Endothelial cell of hepatic sinusoid (primary cell): ENCODE results near the gene RSPH6A.

ENCODE experiments used
- in situ Hi-C: cut with HindIII; loops from 2 replicates; pipeline ENCODE4 v1.10.0; 2017; ENCODE audit warnings: low sequenced_read_pairs

The RSPH6A gene

GRCh38 chr19:45814851-45815480 lies at the start of gene RSPH6A:
Gene RSPH6A, minus strand, starts transcription at chr19:45815308. Its CDS starts 132 bp downstream, at chr19:45815176.
- in situ Hi-C loops = no loop called here

- in situ Hi-C loops = loop anchor here (5.0 kb wide), 1 partner anchor 63 kb away; no protein-coding TSS in a partner anchor
Measured at GRCh38 chr19:45864629-45865082, 49.5 kb upstream of the RSPH6A start.

DNA sequence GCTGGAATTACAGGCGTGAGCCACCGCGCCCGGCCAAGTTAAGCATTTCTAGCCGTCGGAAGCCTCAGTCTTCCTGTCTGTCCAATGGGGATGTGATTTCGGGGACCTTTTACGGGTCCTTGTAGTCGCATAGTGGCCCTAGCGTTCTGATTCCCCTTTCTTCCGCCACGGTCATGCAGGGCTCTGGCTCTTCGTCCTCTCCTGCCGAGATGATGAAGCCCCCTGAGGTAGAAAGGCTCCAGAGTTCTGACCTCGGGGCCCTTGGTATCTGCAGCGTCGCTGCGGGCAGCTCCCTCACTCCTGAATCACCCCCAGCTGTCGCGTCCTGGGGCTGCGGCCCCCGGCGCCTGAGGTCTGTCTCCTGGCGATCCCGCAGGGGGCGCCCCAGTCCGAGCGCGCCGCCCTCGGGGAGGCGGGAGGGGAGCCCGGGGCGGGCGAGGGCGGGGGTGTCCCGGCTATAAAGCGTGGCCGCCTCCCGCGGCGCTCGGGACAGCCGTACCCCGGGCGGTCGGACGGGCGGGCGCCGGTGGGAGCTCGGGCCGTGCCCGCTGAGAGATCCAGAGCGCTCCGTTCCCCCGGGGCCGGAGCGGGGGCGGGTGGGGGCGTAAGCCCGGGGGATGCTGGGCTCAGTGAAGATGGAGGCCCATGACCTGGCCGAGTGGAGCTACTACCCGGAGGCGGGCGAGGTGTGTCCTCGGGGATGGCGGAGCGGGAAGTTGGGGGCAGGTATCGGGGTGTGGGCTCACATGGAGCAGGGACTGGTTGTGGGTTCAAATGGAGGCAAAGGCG lies 48.9 kb upstream of the RSPH6A start, which contains the start of gene FOXA3:
FOXA3 (plus strand) TSS at position 487 of the 789 bp plus-strand sequence; CDS start at position 618, 131 bp downstream.
- in situ Hi-C loops = no loop called here

- in situ Hi-C loops = no loop called here
Measured at GRCh38 chr19:45863335-45863839, 48.3 kb upstream of the RSPH6A start.

DNA sequence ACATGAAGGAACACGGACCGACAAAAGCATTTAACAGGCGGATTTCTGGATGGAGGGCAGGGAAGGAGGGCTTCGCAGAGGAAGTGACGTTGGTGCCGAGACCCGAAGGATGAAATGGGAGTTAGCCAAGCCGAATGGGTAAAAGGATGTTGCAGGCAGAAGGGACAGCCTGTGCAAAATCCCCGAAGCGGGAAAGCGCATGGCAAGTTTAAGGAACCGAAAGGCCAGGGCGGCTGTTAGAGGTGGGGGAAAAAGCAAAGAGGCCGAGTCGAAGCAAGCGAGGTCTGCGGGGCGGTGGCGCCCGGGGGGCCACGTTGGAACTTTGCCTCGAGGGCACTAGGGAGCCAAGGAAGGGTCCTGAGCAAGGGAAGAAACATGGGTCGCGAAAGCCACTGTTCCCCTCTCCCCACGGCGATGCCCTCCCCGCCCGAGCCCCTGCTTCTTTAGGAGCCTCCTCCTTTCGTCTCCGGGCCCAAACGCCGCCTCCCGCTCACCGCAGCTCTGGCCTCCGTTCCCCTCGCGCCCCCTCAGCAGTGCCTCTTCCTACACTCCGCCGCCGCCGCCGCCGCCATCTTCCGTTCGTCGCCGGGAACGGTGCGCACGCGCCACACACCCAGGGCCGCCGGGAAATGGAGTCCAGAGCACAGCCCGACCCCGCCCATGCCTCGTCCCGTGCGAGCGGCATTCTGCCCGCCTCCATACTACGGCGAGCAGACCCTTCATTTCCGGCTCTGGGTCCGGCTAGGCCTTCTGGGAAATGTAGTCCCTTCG lies 47.6 kb upstream of the RSPH6A start, which contains the start of gene SYMPK:
SYMPK (minus strand) TSS at position 584 of the 771 bp plus-strand sequence. CDS start 8,652 bp downstream, outside the sequence.
- in situ Hi-C loops = no loop called here

GRCh38 chr19:45862271-45862563 lies 47.1 kb upstream of the RSPH6A start:
- in situ Hi-C loops = no loop called here

GRCh38 chr19:45860359-45861259 lies 45.5 kb upstream of the RSPH6A start:
- in situ Hi-C loops = no loop called here

DNA sequence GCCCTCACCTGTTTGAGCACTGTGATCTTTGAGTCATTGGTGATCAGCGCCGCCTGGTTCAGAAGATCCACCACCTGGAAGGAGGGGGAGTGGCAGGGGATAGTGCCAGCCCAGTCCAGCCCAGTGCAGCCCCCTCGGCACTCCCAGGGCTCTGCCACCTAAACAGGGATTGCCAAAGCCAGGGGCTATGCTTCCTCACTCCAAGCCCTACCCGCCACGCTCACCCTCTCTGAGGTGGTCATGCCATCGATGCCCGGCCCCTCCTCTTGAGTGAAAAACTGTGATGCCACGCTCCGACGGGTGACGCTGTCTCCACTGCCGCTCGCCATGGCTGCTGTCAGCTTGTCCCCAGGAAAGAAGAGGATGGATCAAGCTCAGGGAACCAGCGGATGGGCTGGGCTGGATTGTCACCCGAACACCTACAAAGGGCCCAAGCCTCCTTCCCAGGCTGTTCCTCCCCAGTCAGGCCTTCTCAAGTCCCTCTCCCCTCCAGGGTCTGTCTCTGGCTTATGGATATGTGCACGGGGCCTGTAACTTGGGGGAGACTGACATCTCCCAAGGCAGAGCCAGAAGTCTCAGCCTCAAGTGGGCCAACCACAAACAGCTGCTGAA lies 39.2 kb upstream of the RSPH6A start:
- in situ Hi-C loops = no loop called here

DNA sequence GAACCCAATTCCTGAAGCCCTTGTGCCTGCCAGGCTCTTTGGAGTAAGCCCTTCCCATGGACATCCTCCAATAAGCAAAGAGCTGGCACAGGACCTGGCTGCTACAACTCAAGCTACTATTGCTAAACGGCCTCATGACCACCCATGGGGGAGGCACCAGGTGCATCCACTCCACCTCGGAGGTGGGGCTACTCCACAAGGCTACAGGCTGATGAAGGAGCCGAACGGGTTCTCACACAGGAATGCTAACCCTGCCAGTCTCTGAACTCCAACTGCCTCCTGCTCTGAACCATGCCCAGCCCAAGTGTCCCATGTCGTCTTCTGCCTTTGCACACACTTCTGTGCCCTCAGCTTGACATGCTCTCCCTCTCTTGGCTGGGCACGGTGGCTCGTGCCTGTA lies 37.9 kb upstream of the RSPH6A start:
- in situ Hi-C loops = no loop called here

DNA sequence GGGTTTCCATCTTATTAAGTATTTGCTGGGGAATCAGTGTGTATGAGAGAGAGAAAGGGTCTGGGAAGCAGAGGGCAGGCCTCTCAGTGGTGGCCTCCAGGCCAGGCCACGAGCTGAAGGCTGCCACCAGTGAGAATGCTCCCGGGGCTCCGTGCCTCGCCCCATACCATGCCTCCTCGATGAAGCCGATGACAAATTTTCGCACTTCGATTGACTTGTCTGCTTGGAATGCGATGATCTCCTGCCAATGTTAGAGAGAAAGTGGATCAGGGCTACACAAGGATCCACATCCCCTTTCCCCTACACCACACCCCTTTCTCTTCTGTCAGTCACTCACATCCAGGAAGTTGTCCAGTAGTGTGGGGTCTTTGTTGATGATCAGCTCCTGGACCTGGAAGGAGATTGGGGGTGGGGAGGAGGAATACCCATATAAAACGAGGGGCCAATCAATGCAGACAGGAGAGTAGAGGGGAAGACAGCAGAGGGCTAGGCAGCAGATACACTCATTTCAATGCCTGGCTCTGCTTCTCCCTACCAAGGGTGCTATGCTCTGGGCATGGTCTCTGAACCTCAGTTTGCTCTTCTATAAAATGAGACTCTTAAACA lies 37.1 kb upstream of the RSPH6A start:
- in situ Hi-C loops = no loop called here

GRCh38 chr19:45848922-45849321 lies 33.8 kb upstream of the RSPH6A start:
- in situ Hi-C loops = no loop called here

GRCh38 chr19:45847663-45848062 lies 32.6 kb upstream of the RSPH6A start:
- in situ Hi-C loops = no loop called here

- in situ Hi-C loops = no loop called here
Measured at GRCh38 chr19:45842198-45842597, 27.1 kb upstream of the RSPH6A start.

DNA sequence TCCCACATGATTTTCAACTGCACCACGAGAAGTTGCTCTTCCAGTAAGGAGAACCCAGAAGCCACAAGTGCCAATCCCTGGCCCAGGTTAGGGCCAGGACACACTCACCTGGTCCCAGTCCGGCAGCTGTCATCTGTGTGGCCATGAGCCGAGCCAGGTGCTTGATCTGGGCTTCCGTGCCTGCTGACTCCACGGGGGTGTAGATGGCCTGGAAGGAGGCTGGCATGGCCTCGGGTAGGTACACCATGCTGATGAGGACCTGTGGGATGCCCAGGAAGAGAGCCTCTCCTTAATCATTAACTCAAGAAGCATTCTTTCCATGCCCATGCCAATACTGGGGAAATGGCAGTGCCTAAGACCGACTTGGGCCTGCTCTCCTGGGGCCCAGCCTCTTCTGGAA lies 19.9 kb upstream of the RSPH6A start:
- in situ Hi-C loops = no loop called here

- in situ Hi-C loops = no loop called here
Measured at GRCh38 chr19:45828945-45829344, 13.8 kb upstream of the RSPH6A start.

DNA sequence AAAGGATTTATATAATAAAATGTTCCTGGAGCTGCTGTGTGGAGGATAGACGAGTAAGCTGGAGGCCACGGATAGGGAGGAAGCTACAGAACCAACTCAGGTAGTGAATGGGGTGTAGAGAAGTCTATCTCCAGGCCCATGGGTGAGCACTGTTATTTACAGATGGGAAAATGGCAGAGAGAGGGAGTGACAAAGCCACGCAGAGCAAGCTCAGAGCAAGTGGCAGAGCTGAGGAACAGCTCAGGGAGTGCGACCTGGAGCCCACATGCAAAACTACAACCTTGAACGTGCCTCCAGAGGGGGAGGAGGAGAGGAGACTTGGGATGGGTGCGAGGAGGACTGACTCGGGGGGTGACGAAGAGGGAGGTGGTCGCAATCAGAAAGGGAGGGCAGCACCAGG lies 13.4 kb upstream of the RSPH6A start:
- in situ Hi-C loops = no loop called here

GRCh38 chr19:45827459-45828093 lies 12.5 kb upstream of the RSPH6A start:
- in situ Hi-C loops = no loop called here

DNA sequence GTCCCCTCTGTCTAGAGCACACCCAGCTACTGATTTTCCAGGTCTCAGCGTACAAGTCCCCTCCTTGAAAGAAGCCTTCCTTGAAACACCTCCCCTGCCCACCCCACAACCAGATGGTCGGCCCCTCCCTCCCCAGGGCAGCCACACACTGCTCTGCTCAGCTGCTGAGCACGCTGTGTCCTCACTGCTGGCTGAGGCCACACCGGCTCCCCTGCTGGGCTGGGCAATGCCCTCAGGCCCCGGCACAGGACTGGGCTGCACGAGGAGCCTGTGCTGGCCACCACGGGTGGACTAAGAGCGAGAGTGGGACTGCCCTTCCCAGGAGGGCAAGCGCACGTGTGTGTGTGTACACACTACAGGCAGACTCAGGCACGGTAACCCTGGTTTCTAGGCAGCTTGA lies 11.8 kb upstream of the RSPH6A start:
- in situ Hi-C loops = no loop called here
